ENCODE results near the gene GBGT1. TPM values are rescaled to one million over a fixed set of nuclear protein-coding genes. Genes with fewer than 3 reads are reported as not detected.

The GBGT1 gene
- total and polyA plus RNA-seq, 2 donors (not counting 1 experiment from before 2014, with no cell fraction given), result 19.6 to 52.7 TPM

- ChIA-PET CTCF (interaction anchor here (1.3 to 11.8 kb wide), 12 partner anchors 10 to 537 kb away, joined by 3 to 144 read pairs (median 4); partner anchors contain the start of genes SURF1 and SURF2), POLR2A (no interaction called here)
- ATAC-seq (ENCODE audit: low read depth) (no peak), DNase-seq (no peak)
- Histone ChIP-seq H3K9me3 (ENCODE audit: control extremely low read depth in 1 of 3, control insufficient read depth in 2 of 3, insufficient read depth in 1 of 3, low read length in 2 of 3) (peaks cover 0 to 10% (median 0%) of the 10 kb centered on the region in 3 donors), H3K79me2 (ENCODE audit: control insufficient read depth, insufficient read depth, low read length) (no peaks in the 10 kb centered on the region), H3K27ac (ENCODE audit: low read length in 2 of 2) (no peak overlapping the region), H2AFZ (ENCODE audit: insufficient read depth, low read depth, low read length, poor library complexity, severe bottlenecking) (no peak overlapping the region), H3K27me3 (replicated peaks in 1 of 4; ENCODE audit: control extremely low read depth in 1 of 4, control insufficient read depth in 3 of 4, insufficient read depth in 4 of 4, low read length in 3 of 4) (peaks cover 0 to 10% (median 4%) of the 10 kb centered on the region in 4 experiments), H3K36me3 (replicated peaks in 1 of 2; ENCODE audit: control extremely low read depth in 1 of 2, control insufficient read depth in 1 of 2, extremely low read depth in 1 of 2, insufficient read depth in 2 of 2, low read length in 1 of 2) (no peaks in the 10 kb centered on the region), H3K9ac (ENCODE audit: low read length) (no peak overlapping the region), H3K4me2 (replicated peaks; ENCODE audit: low read depth, low read length, poor library complexity, severe bottlenecking) (no peak overlapping the region), H3K4me3 (ENCODE audit: control extremely low read depth in 1 of 5, extremely low read depth in 1 of 5, insufficient read depth in 1 of 5, low read depth in 2 of 5, low read length in 4 of 5) (no peak overlapping the region), H4K20me1 (ENCODE audit: control insufficient read depth, insufficient read depth, low read length, poor library complexity, severe bottlenecking) (no peaks in the 10 kb centered on the region), H3K4me1 (ENCODE audit: control insufficient read depth in 2 of 2, insufficient read depth in 2 of 2, low read length in 2 of 2) (peaks cover 8 to 12% of the 10 kb centered on the region in 2 donors)
- Mint-ChIP-seq H3K9me3 (ENCODE audit: insufficient read depth) (no peaks in the 10 kb centered on the region), H3K4me1 (peaks cover 8% of the 10 kb centered on the region), H3K27ac (no peak overlapping the region), H3K27me3 (peaks cover 31% of the 10 kb centered on the region), H3K4me3 (no peak overlapping the region)
- 87% methylated on average over 10 of the region's 10 CpGs for WGBS (ENCODE audit: insufficient coverage)
- intact Hi-C loops (cut with micrococcal nuclease), result loop anchor here (10.0 kb wide), 1 partner anchor 167 kb away; the partner anchor contains the start of genes SURF1 and SURF2
- TF ChIP-seq CTCF (IDR thresholded peaks at IDR 0.05) (no peak), EZH2 (IDR thresholded peaks at IDR 0.05; ENCODE audit: borderline replicate concordance, insufficient read depth, low read depth, low read length, poor library complexity, severe bottlenecking) (no peak)
These were observed 23.9 kb upstream of the GBGT1 start for GRCh38 chr9:133187561-133188005.

GRCh38 chr9:133186736-133187135 is 23.0 kb upstream of the GBGT1 start:
- TF ChIP-seq CTCF (IDR thresholded peaks at IDR 0.05) (no peak), EZH2 (IDR thresholded peaks at IDR 0.05; ENCODE audit: borderline replicate concordance, insufficient read depth, low read depth, low read length, poor library complexity, severe bottlenecking) (no peak)
- Histone ChIP-seq H2AFZ (ENCODE audit: insufficient read depth, low read depth, low read length, poor library complexity, severe bottlenecking) (no peak overlapping the region), H3K4me2 (replicated peaks; ENCODE audit: low read depth, low read length, poor library complexity, severe bottlenecking) (no peak overlapping the region), H3K27me3 (replicated peaks in 1 of 4; ENCODE audit: control extremely low read depth in 1 of 4, control insufficient read depth in 3 of 4, insufficient read depth in 4 of 4, low read length in 3 of 4) (peaks cover 0 to 18% (median 4%) of the 10 kb centered on the region in 4 experiments), H3K4me1 (ENCODE audit: control insufficient read depth in 2 of 2, insufficient read depth in 2 of 2, low read length in 2 of 2) (peaks cover 8 to 12% of the 10 kb centered on the region in 2 donors), H3K4me3 (ENCODE audit: control extremely low read depth in 1 of 5, extremely low read depth in 1 of 5, insufficient read depth in 1 of 5, low read depth in 2 of 5, low read length in 4 of 5) (no peak overlapping the region), H3K27ac (ENCODE audit: low read length in 2 of 2) (no peak overlapping the region), H4K20me1 (ENCODE audit: control insufficient read depth, insufficient read depth, low read length, poor library complexity, severe bottlenecking) (no peaks in the 10 kb centered on the region), H3K36me3 (replicated peaks in 1 of 2; ENCODE audit: control extremely low read depth in 1 of 2, control insufficient read depth in 1 of 2, extremely low read depth in 1 of 2, insufficient read depth in 2 of 2, low read length in 1 of 2) (no peaks in the 10 kb centered on the region), H3K9ac (ENCODE audit: low read length) (no peak overlapping the region), H3K79me2 (ENCODE audit: control insufficient read depth, insufficient read depth, low read length) (no peaks in the 10 kb centered on the region), H3K9me3 (ENCODE audit: control extremely low read depth in 1 of 3, control insufficient read depth in 2 of 3, insufficient read depth in 1 of 3, low read length in 2 of 3) (peaks cover 0 to 10% (median 0%) of the 10 kb centered on the region in 3 donors)
- H3K9me3 Mint-ChIP-seq (ENCODE audit: insufficient read depth), result no peaks in the 10 kb centered on the region
- WGBS (ENCODE audit: insufficient coverage), result 96% methylated on average over 6 of the region's 6 CpGs
- CTCF ChIA-PET, result interaction anchor here (0.6 to 11.8 kb wide), 23 partner anchors 10 to 538 kb away, joined by 3 to 144 read pairs (median 4); partner anchors contain the start of genes CACFD1, SURF1 and SURF2
- POLR2A ChIA-PET, result no interaction called here
- peaks cover 8% of the 10 kb centered on the region for H3K4me1 Mint-ChIP-seq
- ATAC-seq (ENCODE audit: low read depth) (no peak), DNase-seq (no peak)
- H3K4me3 Mint-ChIP-seq, result no peak overlapping the region
- H3K27me3 Mint-ChIP-seq, result peaks cover 29% of the 10 kb centered on the region
- intact Hi-C loops (cut with micrococcal nuclease), result loop anchor here (1.0 to 10.0 kb wide), 2 partner anchors 168 to 300 kb away; partner anchors contain the start of genes SURF1 and SURF2
- no peak overlapping the region for H3K27ac Mint-ChIP-seq

Measured in B cell (primary cell).